Bronchial epithelial cell (primary cell): ENCODE measurements around the gene TFB1M. TPM values are rescaled to one million over a fixed set of nuclear protein-coding genes. Genes with fewer than 3 reads are reported as not detected.

Experiments
- DNase-seq: peaks from one replicate; pipeline ENCODE4 v3.0.0-alpha.2; 2010; ENCODE audit warnings: low read depth
- FAIRE-seq: peaks from 2 replicates; lab custom pipeline; 2011; peaks lifted over from hg19 to GRCh38; lab: Jason Lieb, UNC
- H3K27me3 ChIP-seq: 2 replicates; pipeline ENCODE4 v1.5.1; 2011; ENCODE audit warnings: low read length; ENCODE audit not compliant: control insufficient read depth, insufficient read depth
- H3K36me3 ChIP-seq: 2 replicates; pipeline ENCODE4 v1.5.1; 2011; ENCODE audit warnings: low read length; ENCODE audit not compliant: control insufficient read depth, insufficient read depth
- H3K4me3 ChIP-seq: 2 replicates; pipeline ENCODE4 v1.5.1; 2011; ENCODE audit warnings: mild to moderate bottlenecking, low read depth, low read length, control low read depth
- CTCF ChIP-seq: IDR thresholded peaks from 2 replicates; pipeline ENCODE4 v1.5.1; 2011; ENCODE audit warnings: mild to moderate bottlenecking, moderate library complexity, low read length, control low read depth, inconsistent platforms; ENCODE audit not compliant: insufficient read depth, severe bottlenecking
- total RNA-seq: library from RNA; depleted of rRNA; stranded (reverse); fragments of >200 nt; gene quantifications from 2 replicates; pipeline ENCODE4 v1.2.1, GENCODE V29; 2014

Gene TFB1M
- total RNA-seq, 1 donor from 2014 or later, result 11.6 TPM

- DNase-seq, result no peak
- FAIRE-seq, result peak; percentile 66
- no peaks in the 10 kb centered on the region for H3K27me3 ChIP-seq
- TF ChIP-seq CTCF, result no peak
- H3K4me3 ChIP-seq, result no peak overlapping the region
- no peaks in the 10 kb centered on the region for H3K36me3 ChIP-seq
These were observed 85.6 kb downstream of the TFB1M start for GRCh38 chr6:155228546-155229166.

- no peak overlapping the region for H3K4me3 ChIP-seq
- TF ChIP-seq CTCF, result no peak
- no peaks in the 10 kb centered on the region for H3K27me3 ChIP-seq
- no peak for DNase-seq
- FAIRE-seq, result no peak
- no peaks in the 10 kb centered on the region for H3K36me3 ChIP-seq
These were observed 87.2 kb downstream of the TFB1M start for GRCh38 chr6:155227046-155227445.

- Histone ChIP-seq H3K27me3 (no peaks in the 10 kb centered on the region), H3K4me3 (no peak overlapping the region), H3K36me3 (no peaks in the 10 kb centered on the region)
- DNase-seq (no peak), FAIRE-seq (no peak)
- no peak for TF ChIP-seq CTCF
These were observed 89.7 kb downstream of the TFB1M start for GRCh38 chr6:155224618-155225017.

- FAIRE-seq, result no peak
- Histone ChIP-seq H3K4me3 (no peak overlapping the region), H3K27me3 (no peaks in the 10 kb centered on the region)
These were observed 90.4 kb downstream of the TFB1M start for GRCh38 chr6:155223646-155224451.

GRCh38 chr6:155222506-155222905 lies 91.8 kb downstream of the TFB1M start:
- no peak overlapping the region for H3K4me3 ChIP-seq
- no peaks in the 10 kb centered on the region for H3K36me3 ChIP-seq
- TF ChIP-seq CTCF, result no peak
- DNase-seq (no peak), FAIRE-seq (no peak)
- H3K27me3 ChIP-seq, result no peaks in the 10 kb centered on the region

More at GRCh38 chr6:155223646-155224451, 90.4 kb downstream of the TFB1M start:
- H3K36me3 ChIP-seq, result no peaks in the 10 kb centered on the region
- peak; percentile 99 for DNase-seq
- TF ChIP-seq CTCF, result no peak
